CD4-positive, CD25-positive, alpha-beta regulatory T cell (primary cell): ENCODE results near the gene WNK2. TPM values are rescaled to one million over a fixed set of nuclear protein-coding genes. Genes with fewer than 3 reads are reported as not detected.

ENCODE experiments used
- ATAC-seq, 2 donors: fragments of 150-1000 bp; cut with Tn5 transposase; one replicate each; pipeline ENCODE4 v1.10.0; 2021; ENCODE audit warnings: low read depth in 2 of 2, moderate number of reproducible peaks in 2 of 2, moderate library complexity in 1 of 2
- DNase-seq, 3 donors: peaks; one replicate each; pipeline versions ENCODE4 v3.0.0 to v3.0.0-alpha.2; 2012 to 2022; ENCODE audit warnings: mixed read lengths in 1 of 3
- H3K27ac ChIP-seq: one replicate; pipeline ENCODE4 v1.7.0; 2013; ENCODE audit warnings: mild to moderate bottlenecking, low read length; ENCODE audit not compliant: insufficient read depth, poor library complexity, severe bottlenecking
- H3K27me3 ChIP-seq: one replicate; pipeline ENCODE4 v1.7.0; 2013; ENCODE audit warnings: low read length; ENCODE audit not compliant: control insufficient read depth, insufficient read depth
- H3K36me3 ChIP-seq: one replicate; pipeline ENCODE4 v1.7.0; 2013; ENCODE audit warnings: mild to moderate bottlenecking, low read length, moderate library complexity; ENCODE audit not compliant: control insufficient read depth, insufficient read depth
- H3K4me1 ChIP-seq: 2 replicates; pipeline ENCODE4 v1.7.0; 2013; ENCODE audit warnings: mild to moderate bottlenecking, low read length; ENCODE audit not compliant: insufficient read depth, control insufficient read depth, poor library complexity, severe bottlenecking
- H3K4me3 ChIP-seq: one replicate; pipeline ENCODE4 v1.7.0; 2013; ENCODE audit warnings: low read depth, mild to moderate bottlenecking, low read length, moderate library complexity
- H3K9me3 ChIP-seq, 2 experiments: 1 replicate in 1 of 2; 2 replicates in 1 of 2; pipeline ENCODE4 v1.7.0; 2013; ENCODE audit warnings: low read length in 2 of 2, mild to moderate bottlenecking in 1 of 2, moderate library complexity in 1 of 2; ENCODE audit not compliant: control insufficient read depth in 2 of 2
- H3K27ac Mint-ChIP-seq, 3 donors: one replicate each; pipeline ENCODE4 v1.8.0; 2020 to 2022; ENCODE audit warnings: mild to moderate bottlenecking in 3 of 3, mixed read lengths in 3 of 3, moderate library complexity in 2 of 3
- H3K27me3 Mint-ChIP-seq: one replicate; pipeline ENCODE4 v1.8.0; 2022; ENCODE audit warnings: mild to moderate bottlenecking, mixed read lengths
- H3K36me3 Mint-ChIP-seq: one replicate; pipeline ENCODE4 v1.8.0; 2020; ENCODE audit warnings: mixed read lengths
- H3K4me1 Mint-ChIP-seq, 4 donors: one replicate each; pipeline ENCODE4 v1.8.0; 2020 to 2022; ENCODE audit warnings: mixed read lengths in 4 of 4, mild to moderate bottlenecking in 1 of 4
- H3K4me3 Mint-ChIP-seq, 4 donors: one replicate each; pipeline ENCODE4 v1.8.0; 2020 to 2022; ENCODE audit warnings: mild to moderate bottlenecking in 4 of 4, mixed read lengths in 4 of 4, moderate library complexity in 3 of 4
- H3K9me3 Mint-ChIP-seq, 7 donors: one replicate each; pipeline ENCODE4 v1.8.0; 2020 to 2022; ENCODE audit warnings: mixed read lengths in 7 of 7, mild to moderate bottlenecking in 3 of 7, moderate library complexity in 2 of 7
- polyA plus RNA-seq, 4 donors: library from polyadenylated mRNA; unstranded; fragments of 300-500 nt; fragmentation: Illumina TruSeq; gene quantifications; one replicate each; pipeline ENCODE4 v1.2.3, GENCODE V29; 2021
- total RNA-seq: library from RNA; stranded (reverse); gene quantifications from one replicate; pipeline ENCODE4 v1.2.3, GENCODE V29; 2022

The WNK2 gene
- total and polyA plus RNA-seq, 5 donors from 2014 or later = 0.22 TPM; not detected in 4

GRCh38 chr9:93228453-93228852 is 44.5 kb downstream of the WNK2 start:
- Histone ChIP-seq H3K9me3 (no peaks in the 10 kb centered on the region), H3K36me3 (no peaks in the 10 kb centered on the region), H3K27ac (no peak overlapping the region), H3K27me3 (no peaks in the 10 kb centered on the region), H3K4me1 (no peaks in the 10 kb centered on the region), H3K4me3 (no peak overlapping the region)
- no peaks in the 10 kb centered on the region for H3K36me3 Mint-ChIP-seq
- no peak overlapping the region for H3K27ac Mint-ChIP-seq
- ATAC-seq = no peak
- no peaks in the 10 kb centered on the region for H3K9me3 Mint-ChIP-seq
- peaks cover 14% of the 10 kb centered on the region for H3K27me3 Mint-ChIP-seq
- H3K4me3 Mint-ChIP-seq = no peak overlapping the region
- H3K4me1 Mint-ChIP-seq = peaks cover 0 to 6% (median 0%) of the 10 kb centered on the region in 4 donors
- no peak for DNase-seq

GRCh38 chr9:93229636-93230035 is 45.7 kb downstream of the WNK2 start:
- Histone ChIP-seq H3K36me3 (no peaks in the 10 kb centered on the region), H3K27ac (no peak overlapping the region), H3K27me3 (no peaks in the 10 kb centered on the region), H3K4me3 (no peak overlapping the region), H3K9me3 (no peaks in the 10 kb centered on the region), H3K4me1 (no peaks in the 10 kb centered on the region)
- DNase-seq (no peak), ATAC-seq (no peak)
- no peak overlapping the region for H3K27ac Mint-ChIP-seq
- peaks cover 8% of the 10 kb centered on the region for H3K27me3 Mint-ChIP-seq
- H3K9me3 Mint-ChIP-seq = no peaks in the 10 kb centered on the region
- peaks cover 0 to 6% (median 0%) of the 10 kb centered on the region in 4 donors for H3K4me1 Mint-ChIP-seq
- H3K4me3 Mint-ChIP-seq = no peak overlapping the region
- H3K36me3 Mint-ChIP-seq = no peaks in the 10 kb centered on the region

- no peaks in the 10 kb centered on the region for H3K36me3 Mint-ChIP-seq
- no peak for DNase-seq
- Histone ChIP-seq H3K4me3 (no peak overlapping the region), H3K9me3 (no peaks in the 10 kb centered on the region), H3K4me1 (no peaks in the 10 kb centered on the region), H3K27me3 (no peaks in the 10 kb centered on the region), H3K27ac (no peak overlapping the region), H3K36me3 (no peaks in the 10 kb centered on the region)
- peaks cover 7% of the 10 kb centered on the region for H3K27me3 Mint-ChIP-seq
- no peak overlapping the region for H3K27ac Mint-ChIP-seq
- no peak overlapping the region for H3K4me3 Mint-ChIP-seq
- no peak for ATAC-seq
- no peaks in the 10 kb centered on the region for H3K9me3 Mint-ChIP-seq
- H3K4me1 Mint-ChIP-seq = peaks cover 0 to 6% (median 0%) of the 10 kb centered on the region in 4 donors
These were observed 46.2 kb downstream of the WNK2 start for GRCh38 chr9:93230185-93230584.

- H3K27ac ChIP-seq = no peak overlapping the region
- Mint-ChIP-seq H3K36me3 (no peaks in the 10 kb centered on the region), H3K27me3 (peaks cover 7% of the 10 kb centered on the region), H3K4me3 (no peak overlapping the region), H3K27ac (no peak overlapping the region), H3K4me1 (peaks cover 0 to 2% (median 0%) of the 10 kb centered on the region in 4 donors), H3K9me3 (no peaks in the 10 kb centered on the region)
- no peaks in the 10 kb centered on the region for H3K4me1 ChIP-seq
- H3K27me3 ChIP-seq = no peaks in the 10 kb centered on the region
- no peaks in the 10 kb centered on the region for H3K9me3 ChIP-seq
- H3K4me3 ChIP-seq = no peak overlapping the region
- ATAC-seq = no peak
- no peak for DNase-seq
- H3K36me3 ChIP-seq = no peaks in the 10 kb centered on the region
These were observed 46.7 kb downstream of the WNK2 start for GRCh38 chr9:93230601-93231000.

- Mint-ChIP-seq H3K9me3 (no peaks in the 10 kb centered on the region), H3K4me3 (no peak overlapping the region), H3K4me1 (peaks cover 0 to 2% (median 0%) of the 10 kb centered on the region in 4 donors), H3K36me3 (no peaks in the 10 kb centered on the region), H3K27ac (no peak overlapping the region), H3K27me3 (peaks cover 10% of the 10 kb centered on the region)
- DNase-seq (no peak), ATAC-seq (no peak)
- Histone ChIP-seq H3K36me3 (no peaks in the 10 kb centered on the region), H3K27me3 (no peaks in the 10 kb centered on the region), H3K9me3 (no peaks in the 10 kb centered on the region), H3K4me3 (no peak overlapping the region), H3K4me1 (no peaks in the 10 kb centered on the region), H3K27ac (no peak overlapping the region)
These were observed 47.3 kb downstream of the WNK2 start for GRCh38 chr9:93231121-93231694.

GRCh38 chr9:93231716-93232115 is 47.8 kb downstream of the WNK2 start:
- Histone ChIP-seq H3K9me3 (no peaks in the 10 kb centered on the region), H3K4me1 (no peaks in the 10 kb centered on the region), H3K27me3 (no peaks in the 10 kb centered on the region), H3K36me3 (no peaks in the 10 kb centered on the region), H3K27ac (no peak overlapping the region), H3K4me3 (no peak overlapping the region)
- no peaks in the 10 kb centered on the region for H3K9me3 Mint-ChIP-seq
- ATAC-seq (no peak), DNase-seq (no peak)
- no peak overlapping the region for H3K4me3 Mint-ChIP-seq
- peaks cover 0 to 2% (median 0%) of the 10 kb centered on the region in 4 donors for H3K4me1 Mint-ChIP-seq
- H3K36me3 Mint-ChIP-seq = peaks cover under 1% of the 10 kb centered on the region
- peaks cover 10% of the 10 kb centered on the region for H3K27me3 Mint-ChIP-seq
- H3K27ac Mint-ChIP-seq = no peak overlapping the region

GRCh38 chr9:93232388-93232960 is 48.5 kb downstream of the WNK2 start:
- Mint-ChIP-seq H3K27ac (no peak overlapping the region), H3K9me3 (peaks cover 0 to 4% (median 0%) of the 10 kb centered on the region in 7 donors), H3K4me1 (peaks cover 0 to 5% (median 1%) of the 10 kb centered on the region in 4 donors), H3K4me3 (no peak overlapping the region), H3K27me3 (peaks cover 10% of the 10 kb centered on the region), H3K36me3 (peaks cover 5% of the 10 kb centered on the region)
- no peak for DNase-seq
- H3K27ac ChIP-seq = no peak overlapping the region
- H3K4me3 ChIP-seq = no peak overlapping the region
- no peaks in the 10 kb centered on the region for H3K36me3 ChIP-seq
- no peaks in the 10 kb centered on the region for H3K27me3 ChIP-seq
- no peaks in the 10 kb centered on the region for H3K9me3 ChIP-seq
- H3K4me1 ChIP-seq = no peaks in the 10 kb centered on the region
- ATAC-seq = no peak

- no peaks in the 10 kb centered on the region for H3K4me1 ChIP-seq
- peaks cover 5% of the 10 kb centered on the region for H3K36me3 Mint-ChIP-seq
- peaks cover 0 to 8% (median 4%) of the 10 kb centered on the region in 4 donors for H3K4me1 Mint-ChIP-seq
- no peaks in the 10 kb centered on the region for H3K36me3 ChIP-seq
- no peak for ATAC-seq
- H3K27ac ChIP-seq = no peak overlapping the region
- no peak overlapping the region for H3K27ac Mint-ChIP-seq
- no peaks in the 10 kb centered on the region for H3K9me3 ChIP-seq
- peaks cover 0 to 6% (median 1%) of the 10 kb centered on the region in 7 donors for H3K9me3 Mint-ChIP-seq
- H3K27me3 Mint-ChIP-seq = peaks cover 9% of the 10 kb centered on the region
- H3K27me3 ChIP-seq = no peaks in the 10 kb centered on the region
- DNase-seq = no peak
- H3K4me3 ChIP-seq = no peak overlapping the region
- no peak overlapping the region for H3K4me3 Mint-ChIP-seq
These were observed 49.1 kb downstream of the WNK2 start for GRCh38 chr9:93233033-93233432.
